Measurements from ENCODE around the gene GNAZ.

GNAZ gene

DNA sequence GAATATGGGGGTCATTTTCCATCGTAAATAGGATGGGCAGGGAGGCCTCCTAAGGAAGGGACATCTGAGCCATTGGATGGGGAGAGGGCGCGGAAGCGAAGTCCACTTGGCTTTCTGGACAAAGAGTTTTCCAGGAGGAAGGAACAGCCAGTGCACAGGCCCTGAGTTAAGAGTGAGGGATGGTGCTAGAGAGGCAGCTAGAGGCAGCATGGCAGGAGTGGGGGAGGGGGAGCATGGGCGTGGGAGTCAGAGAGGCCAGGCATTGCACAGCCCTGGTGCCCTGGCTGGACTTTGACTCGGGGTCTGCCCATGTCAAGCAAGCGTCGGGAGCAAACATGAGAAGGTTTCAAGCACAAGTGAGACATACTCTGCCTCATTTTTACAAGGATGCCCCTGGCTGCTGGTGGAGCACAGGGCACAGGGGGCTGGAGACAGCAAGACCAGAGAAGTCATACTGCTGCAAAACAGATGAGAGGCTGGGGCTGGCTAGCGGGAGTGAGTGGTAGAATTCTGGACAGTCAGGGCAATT, 9.0 kb downstream of the GNAZ start:
- DNase-seq: no peak

GRCh38 chr22:23079814-23080521, 9.6 kb downstream of the GNAZ start:
- DNase-seq: no peak

DNA sequence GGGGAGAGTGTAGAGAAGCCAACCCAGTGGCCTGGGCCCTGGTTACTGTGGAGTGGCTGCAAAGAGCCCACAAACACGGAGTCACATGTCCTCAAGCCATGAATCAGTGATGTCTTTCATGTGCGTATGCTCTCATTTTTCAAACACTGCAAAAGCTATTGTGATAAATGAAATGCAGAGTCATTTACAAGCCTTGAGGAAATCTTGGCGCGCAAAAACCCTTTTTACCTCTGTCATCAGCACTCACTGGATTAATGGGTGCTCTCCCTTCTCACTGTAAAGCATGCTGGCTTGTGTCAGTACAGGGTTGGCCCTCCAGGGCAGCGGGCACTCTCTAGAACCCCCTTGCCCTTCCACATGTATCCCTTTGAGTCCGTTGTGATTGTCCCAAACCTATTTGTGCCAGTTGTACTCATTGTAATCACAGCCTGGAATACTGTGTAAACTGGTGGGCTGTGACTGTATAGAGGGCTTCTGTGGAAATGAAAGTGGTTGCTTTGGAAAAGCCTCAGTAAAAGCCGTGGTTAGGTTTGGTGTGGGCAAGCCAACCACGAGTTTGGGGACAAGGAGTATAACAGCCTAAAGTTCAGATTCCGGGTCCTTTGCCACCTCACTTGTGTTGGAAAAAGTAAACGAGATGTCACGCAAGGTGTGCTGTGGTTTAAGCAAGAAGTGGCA, 10.4 kb downstream of the GNAZ start:
- DNase-seq: no peak

DNA sequence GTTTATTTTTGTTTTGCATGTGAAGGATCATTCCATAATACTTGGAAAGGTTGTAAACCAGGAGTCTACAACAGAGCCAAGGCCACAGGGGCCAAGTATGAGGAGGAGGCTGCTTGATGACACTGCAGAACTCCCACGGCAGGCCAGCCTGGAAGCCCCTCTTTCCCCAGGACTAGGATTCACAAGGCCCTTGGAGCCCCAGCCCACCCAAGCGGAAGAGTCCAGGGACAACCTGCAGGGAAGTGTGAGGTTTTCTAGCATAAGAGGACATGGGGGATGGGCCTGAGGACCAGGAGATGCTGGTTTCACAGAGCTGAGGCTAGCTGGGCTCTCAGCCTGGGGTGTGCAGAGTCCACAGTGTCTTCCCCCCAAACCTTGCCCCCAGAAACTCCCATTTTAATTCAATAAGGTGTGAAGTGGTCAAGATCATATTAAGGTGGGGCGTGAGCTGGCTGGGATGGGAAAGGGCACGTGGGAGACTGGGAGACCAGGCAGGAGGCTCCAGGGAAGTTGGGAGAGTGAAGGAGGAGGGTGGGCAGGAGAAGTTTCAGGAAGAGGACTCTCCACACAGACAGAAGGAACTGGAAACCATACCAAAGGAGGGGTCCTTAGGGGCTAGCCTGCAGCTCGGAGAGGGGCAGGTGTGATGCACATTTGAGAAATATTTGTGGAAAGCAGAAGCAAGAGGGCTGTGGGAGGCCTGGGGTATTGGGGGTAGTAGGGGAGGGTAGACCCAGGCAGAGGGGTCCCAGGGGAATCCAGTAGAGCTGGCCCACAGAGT, 12.4 kb downstream of the GNAZ start:
- no peak for DNase-seq

- DNase-seq: no peak
Observed at GRCh38 chr22:23083315-23084021, 13.1 kb downstream of the GNAZ start.

DNA sequence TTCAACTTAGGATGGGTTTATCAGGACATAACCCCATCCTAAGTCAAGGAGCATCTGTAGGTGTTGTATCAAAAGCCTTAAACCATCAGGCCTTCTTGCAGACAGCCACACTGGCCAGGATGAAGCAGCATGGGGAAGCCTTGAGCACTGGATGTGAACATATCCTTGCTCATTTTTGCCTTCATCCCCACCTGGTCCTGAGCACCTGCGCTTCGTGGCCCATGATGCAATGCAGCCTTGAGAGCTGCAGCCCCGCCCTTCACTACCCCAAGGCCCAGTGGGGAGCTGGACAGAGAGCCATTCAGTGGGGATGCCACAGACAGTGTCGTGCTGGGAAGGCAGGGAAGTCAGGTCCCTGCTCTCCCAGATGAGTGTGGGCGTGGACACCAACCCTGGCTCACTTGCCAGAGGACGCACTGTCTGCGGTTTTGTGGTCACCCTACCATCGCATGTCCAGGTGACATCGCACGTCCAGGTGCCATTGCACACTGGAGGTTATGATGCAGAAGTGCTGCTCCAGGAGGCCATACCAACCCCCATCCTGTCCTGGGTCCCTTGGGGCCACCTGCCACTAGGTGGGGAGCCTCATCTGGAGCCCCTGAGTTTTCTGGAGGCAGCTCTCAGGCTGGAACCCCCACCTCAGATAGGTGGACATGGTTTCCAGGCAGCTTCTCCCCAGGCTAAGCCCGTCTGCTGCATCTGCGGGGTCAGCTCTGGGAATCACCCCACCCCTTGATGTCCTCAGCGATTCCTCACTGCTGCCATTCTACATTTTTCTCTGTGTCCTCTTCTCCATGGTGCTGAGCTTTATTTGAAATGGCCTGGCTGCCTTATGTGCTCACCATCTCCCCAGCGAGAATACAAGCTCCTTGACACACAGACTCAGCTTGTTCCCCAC, 14.4 kb downstream of the GNAZ start:
- DNase-seq: no peak

DNA sequence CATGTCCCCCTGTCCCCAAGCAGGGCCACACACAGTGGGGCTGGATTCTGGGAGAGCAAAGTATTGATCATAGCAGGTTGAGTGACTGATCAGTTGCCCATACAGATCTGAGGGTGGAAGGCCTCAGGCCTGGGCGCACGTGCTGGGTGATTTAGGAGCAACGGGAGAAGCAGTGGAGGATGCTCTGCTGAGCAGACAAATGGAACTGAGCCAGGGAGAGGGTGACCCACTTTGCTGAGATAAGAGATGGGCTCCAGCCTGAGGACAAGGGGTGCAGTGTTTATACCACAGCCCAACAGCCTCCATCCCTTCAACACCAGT, 15.0 kb downstream of the GNAZ start:
- no peak for DNase-seq

GRCh38 chr22:23085785-23086184, 15.5 kb downstream of the GNAZ start:
- no peak for DNase-seq

DNA sequence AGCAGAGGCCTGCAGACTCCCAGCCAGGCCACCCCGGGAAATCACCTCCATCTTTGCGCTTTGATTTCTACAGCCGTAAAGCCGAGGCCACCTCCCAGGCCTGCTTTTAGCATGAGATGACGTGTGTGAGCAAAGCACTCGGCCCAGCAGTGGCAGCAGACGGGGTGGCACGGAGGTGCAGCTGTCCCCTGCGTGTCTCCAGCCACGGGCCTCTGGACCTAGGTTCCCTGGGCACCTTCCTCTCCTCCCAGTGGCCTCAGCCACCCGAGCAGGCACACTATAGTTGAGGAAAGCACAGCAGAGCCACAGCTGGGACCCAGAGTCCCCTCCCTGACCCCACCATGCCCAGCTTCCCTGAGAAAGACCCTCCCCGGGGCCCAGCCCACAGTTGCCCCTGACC, 15.9 kb downstream of the GNAZ start:
- DNase-seq: no peak

DNA sequence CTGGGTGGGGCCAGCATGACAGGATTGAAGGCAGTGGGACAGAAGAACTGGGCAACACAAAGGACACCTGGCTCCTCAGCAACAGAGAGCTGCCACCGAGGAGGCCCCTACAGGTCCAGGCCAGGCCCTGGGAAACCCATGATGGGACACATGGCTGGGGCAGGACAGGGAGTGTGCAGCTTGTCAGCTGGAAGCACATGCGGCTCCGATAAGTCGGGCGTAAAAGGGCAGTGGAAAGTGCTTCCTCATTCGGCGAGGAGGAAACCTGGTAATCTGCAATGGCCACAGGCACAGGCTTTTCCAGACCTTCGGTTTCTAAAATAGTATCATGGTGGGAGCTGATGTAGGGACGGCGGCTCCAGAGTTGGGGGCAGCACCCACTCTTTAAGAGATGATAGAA, 16.5 kb downstream of the GNAZ start:
- no peak for DNase-seq

DNA sequence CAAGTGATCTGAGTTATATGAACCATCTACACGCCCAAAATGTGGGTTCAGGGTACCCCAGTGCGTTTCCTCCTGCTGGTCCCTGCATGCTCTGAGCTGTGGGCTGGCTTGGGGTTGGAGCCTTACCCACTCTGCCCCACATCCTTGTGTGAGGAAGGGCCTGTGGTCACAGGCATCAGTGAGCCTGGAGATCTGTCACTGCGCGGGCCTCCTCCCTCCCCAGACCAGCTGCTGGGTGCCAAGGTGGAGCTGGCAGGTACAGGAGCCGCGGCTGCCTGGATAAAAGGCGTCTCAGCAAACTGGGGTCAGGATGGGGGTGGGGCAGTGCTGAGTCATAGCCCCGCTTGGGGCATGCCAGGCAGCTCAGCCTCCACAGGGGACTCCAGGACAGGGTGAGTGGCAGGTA, 17.9 kb downstream of the GNAZ start:
- no peak for DNase-seq

GRCh38 chr22:23089010-23089409, 18.7 kb downstream of the GNAZ start:
- DNase-seq: no peak

DNA sequence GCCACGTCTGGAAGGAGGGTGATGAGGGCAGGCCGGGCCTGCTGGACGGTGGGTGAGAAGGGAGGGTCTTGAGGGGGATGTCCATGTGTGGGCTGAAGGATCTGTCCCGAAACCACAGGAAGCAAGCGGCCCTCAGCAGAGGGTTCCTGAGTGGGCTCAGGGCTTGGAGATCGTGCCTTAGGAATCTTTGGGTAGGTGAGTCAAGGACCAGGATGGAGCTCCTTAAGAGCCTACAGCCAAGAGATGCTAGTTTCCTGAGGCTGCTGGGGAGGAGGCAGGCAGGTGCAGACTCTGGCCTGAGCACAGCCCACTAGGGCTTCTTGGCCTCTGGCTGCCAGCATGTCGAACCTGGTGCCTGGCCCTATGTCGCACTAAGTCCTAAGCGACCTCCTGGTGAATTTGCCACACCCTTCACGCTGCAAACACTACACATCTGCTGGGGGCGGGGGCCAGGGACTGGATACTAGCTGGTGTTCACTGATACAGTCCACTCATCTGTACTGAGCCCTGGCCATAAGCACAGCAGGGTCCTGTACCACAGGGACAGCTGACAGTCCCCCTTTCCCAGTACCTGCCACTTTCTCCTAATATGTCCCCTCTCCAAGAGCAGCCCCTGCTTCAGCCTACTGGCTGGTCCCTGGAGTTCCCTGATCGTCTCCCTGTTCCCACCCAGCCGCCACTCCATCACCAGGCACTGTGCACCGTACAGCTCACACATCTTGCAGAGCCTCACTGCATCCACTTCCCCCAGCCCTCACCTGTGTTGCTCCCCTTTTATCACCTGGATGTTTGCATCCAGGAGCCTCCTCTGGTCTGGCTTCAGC, 19.5 kb downstream of the GNAZ start:
- no peak for DNase-seq

- no peak for DNase-seq
Observed at GRCh38 chr22:23090457-23090835, 20.1 kb downstream of the GNAZ start.

- DNase-seq: no peak
Observed at GRCh38 chr22:23091760-23092159, 21.4 kb downstream of the GNAZ start.

- DNase-seq: no peak
Observed at GRCh38 chr22:23092217-23092955, 22.1 kb downstream of the GNAZ start.

- no peak for DNase-seq
Observed at GRCh38 chr22:23093051-23093788, 22.9 kb downstream of the GNAZ start.

- no peak for DNase-seq
Observed at GRCh38 chr22:23094260-23094659, 23.9 kb downstream of the GNAZ start.
